Activated CD8-positive, alpha-beta memory T cell treated with anti-CD3 and anti-CD28 coated beads, Interleukin-2, amount 50 U/mL, for 1 hour (primary cell): ENCODE results near the gene TTC16.

Experiments used
- DNase-seq: peaks from one replicate; pipeline ENCODE4 v3.0.0-alpha.2; 2020; ENCODE audit errors: extremely low read depth

TTC16 gene

DNA sequence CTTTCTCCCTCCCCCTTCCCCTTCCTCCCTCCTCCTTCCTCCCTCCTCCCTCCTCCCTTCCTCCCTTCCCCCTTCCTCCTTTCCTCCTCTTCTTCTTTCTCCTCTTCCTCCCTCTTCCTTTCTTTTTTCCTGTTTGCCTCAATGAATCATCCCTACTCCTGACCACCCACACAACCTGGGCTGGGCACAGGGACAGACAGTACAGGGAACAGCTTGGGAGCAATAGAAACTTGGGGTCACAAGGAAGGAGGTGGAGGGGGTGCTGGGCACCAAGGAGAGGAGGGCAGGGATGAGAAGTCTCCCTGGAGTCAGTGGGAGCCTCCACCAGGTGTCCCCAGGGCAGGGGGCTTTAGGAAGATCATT, 5.0 kb downstream of the TTC16 start:
- no peak for DNase-seq

DNA sequence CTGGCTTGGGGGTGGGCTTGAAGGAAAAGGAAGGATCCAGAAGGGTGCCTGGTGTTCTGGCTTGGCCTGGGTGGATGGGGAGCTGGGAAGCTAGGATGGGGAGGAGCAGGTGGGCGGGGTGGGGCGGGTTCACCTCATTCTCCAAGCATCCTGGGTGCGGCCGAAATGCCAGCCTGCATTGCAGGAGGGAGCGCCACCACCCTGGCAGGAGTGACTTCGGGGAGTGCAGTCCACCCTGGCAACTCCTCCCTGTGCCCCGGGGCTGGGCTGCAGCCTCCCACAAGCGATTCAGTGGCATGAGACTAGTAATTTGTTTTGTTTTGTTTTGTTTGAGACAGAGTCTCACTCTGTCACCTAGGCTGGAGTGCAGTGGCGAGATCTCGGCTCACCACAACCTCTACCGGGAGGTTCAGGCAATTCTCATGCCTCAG, 5.5 kb downstream of the TTC16 start:
- DNase-seq = no peak

GRCh38 chr9:127722055-127722745, 6.3 kb downstream of the TTC16 start:
- DNase-seq = no peak

DNA sequence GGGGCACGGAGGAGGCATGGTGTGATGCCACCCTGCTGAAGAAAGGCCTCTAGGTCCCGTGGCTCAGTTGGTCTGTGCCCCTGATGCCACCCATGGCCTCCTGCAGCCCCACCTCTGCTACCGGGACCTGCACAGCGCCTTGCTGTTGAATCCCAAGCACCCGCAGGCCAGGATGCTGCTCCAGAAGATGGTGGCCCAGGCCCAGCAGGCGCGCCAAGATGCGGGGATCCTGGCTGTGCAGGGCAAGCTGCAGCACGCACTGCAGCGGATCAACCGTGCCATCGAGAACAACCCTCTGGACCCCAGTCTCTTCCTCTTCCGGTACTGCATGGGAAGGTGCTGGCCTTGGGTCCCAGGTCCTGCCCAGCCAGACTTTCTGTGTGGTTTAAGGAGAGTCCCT, 7.1 kb downstream of the TTC16 start:
- DNase-seq = no peak

GRCh38 chr9:127723444-127723843, 7.6 kb downstream of the TTC16 start:
- no peak for DNase-seq

DNA sequence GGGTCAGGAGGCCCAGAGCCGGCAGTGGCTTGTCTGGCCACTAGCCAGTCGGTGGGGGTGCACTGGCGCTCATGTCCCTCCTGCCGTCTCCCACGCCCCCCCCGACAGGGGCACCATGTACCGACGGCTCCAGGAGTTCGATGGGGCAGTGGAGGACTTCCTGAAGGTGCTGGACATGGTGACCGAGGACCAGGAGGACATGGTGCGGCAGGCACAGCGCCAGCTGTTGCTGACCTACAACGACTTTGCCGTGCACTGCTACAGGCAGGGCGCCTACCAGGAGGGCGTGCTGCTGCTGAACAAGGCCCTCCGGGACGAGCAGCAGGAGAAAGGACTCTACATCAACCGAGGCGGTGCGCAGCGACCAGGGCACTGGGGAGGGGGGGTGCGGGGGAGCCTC, 8.1 kb downstream of the TTC16 start:
- DNase-seq = no peak

DNA sequence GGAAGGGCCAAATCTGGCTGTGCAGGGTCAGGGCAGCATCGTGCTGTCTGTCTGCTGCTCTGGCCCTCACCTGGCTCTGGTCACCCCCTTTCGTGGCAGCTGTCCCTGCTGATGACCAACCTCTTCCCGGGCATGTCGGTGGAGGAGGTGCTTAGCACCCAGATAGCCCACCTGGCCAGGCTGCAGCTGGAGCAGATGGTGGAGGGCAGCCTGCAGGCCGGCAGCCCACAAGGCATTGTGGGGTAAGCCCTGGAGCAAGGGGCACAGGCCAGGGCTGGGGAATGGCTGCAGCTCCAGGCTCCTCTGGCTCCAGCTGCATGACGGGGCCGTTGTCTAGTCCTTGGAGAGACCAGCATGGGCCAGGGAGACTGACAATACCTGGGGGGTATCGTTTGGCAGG, 11.0 kb downstream of the TTC16 start:
- no peak for DNase-seq

- DNase-seq = no peak
Measured at GRCh38 chr9:127728808-127729207, 12.9 kb downstream of the TTC16 start.

- no peak for DNase-seq
Measured at GRCh38 chr9:127729522-127730256, 13.8 kb downstream of the TTC16 start.

DNA sequence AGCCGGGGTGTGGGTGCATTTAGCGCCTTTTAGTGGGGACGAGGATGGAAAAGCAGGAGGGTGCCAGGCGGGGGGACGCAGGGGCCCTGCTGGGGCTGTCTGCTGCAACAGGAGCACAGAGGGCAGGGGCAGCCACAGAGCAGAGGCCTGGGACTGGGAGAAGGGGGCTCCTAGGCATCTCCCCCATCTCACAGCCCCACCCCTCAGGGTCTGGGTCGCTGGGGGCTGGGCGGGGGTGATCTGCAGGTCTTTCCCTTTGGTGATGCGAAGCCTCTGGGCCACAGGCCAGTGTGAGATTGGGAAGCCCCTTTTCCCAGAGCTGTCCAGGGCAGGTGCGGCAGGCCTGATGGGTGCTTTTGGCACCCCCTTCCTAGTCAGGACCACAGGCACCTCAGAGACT, 14.4 kb downstream of the TTC16 start:
- DNase-seq = no peak

DNA sequence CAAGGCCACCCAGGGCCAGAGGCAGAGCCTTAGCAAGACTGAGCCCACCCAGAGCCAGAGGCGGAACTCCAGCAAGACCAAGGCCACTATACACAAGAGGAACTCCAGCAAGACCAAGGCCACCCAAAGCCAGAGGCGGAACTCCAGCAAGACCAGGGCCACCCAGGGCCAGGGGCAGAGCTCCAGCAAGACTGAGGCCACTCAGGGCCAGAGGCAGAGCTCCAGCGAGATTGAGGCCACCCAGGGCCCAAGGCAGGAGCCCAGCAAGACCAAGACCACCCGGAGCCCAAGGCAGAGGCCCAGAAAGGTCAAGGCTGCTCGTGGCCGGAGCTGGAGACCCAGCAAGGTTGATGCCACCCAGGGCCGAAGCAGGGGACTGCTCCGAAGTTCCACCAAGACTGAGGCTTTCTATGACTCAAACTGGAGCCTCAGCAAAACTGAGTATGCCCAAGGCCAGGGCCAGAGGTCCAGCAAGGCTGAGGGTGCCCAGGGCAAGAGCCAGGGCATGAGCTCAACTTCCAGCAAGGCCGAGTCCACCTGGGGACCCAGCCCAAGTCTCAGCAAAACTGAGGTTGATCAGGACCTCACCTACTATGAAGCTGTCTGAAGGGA, 15.0 kb downstream of the TTC16 start:
- no peak for DNase-seq

DNA sequence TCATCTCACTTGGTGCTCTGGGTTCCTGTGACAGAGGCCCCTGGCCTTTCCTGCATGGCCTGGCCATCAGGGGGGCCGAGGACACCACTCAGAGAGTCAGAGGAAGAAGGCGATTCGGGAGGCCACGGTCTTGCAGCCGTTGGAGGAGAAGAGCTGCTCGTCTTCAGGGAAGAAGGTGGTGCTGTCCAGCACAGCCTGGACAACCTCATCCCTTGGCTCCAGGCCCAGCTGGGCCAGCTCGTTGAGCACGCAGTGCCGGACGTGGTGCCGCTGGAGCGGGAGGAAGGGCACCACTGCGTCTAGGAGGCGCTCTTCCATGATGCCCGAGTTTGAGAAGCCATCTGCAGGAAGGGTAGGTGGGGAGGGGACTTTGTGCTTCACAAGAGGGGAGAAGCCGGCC, 16.1 kb downstream of the TTC16 start:
- no peak for DNase-seq

DNA sequence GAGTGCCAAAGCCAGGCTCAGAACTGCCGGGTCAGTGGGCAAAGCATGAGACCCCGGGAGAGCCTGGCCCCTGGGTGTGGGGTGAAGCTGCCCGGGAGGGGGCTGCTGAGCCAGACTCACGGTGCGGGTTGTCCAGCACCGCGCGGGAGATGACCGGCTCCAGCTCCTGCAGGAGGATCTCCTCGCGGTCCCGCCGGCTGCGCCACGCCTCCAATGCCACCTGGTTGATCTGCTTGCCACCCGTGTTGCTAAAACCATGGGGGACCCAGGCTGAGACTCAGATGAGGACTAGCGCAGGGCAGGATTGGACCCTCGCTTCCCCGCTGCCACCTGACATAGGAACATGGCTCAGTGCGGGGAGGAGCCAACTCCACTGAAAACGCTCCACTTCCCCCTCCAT, 16.6 kb downstream of the TTC16 start:
- DNase-seq = no peak

GRCh38 chr9:127733614-127734013, 17.7 kb downstream of the TTC16 start:
- no peak for DNase-seq

- DNase-seq = no peak
Measured at GRCh38 chr9:127734247-127734746, 18.4 kb downstream of the TTC16 start.

DNA sequence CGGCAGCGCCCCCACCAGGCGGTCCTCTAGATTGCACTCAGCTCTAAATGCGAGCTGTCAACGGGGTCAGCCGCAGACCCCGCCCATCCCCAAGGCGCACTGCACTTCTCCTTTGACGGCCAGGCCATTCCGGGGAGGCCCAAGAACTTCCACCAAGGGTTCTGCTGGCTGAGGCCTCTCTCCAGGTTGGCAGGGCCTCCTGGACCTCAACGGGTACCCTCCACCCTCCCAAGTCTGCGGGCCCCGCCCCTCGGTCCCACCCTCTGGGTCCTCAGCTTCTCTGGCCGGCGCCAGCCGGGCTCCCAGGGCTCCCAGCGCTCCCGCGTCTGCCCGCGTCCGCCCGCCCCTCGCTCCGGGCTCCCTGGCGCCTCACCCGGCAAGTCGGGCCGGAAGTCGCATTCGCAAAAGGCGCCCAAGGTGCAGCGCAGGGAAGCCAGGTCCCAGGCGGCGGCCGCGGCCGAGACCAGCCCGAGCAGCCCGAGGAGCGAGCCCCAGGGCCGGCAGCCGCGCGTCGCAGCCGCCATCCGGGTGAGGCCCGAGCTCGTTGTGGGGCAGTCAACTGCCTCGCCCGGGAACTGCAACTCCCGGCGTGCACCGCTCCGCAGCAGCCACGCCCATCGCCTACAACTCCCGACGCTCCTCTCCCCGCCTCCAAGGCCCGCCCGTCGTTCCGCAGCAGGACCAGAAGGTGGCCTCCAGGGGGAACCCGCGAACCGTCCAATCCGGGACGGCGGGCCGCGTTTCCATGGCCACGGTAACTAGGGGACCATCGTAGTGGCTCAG, 19.1 kb downstream of the TTC16 start, which contains the start of gene TOR2A:
TSS of gene TOR2A (minus strand) at position 548 of the 783 bp plus-strand sequence. CDS start at position 524, 24 bp downstream.
- DNase-seq = peak; percentile 96

- DNase-seq = no peak
Measured at GRCh38 chr9:127735530-127736185, 19.8 kb downstream of the TTC16 start.

GRCh38 chr9:127738666-127739065, 22.8 kb downstream of the TTC16 start:
- no peak for DNase-seq

- DNase-seq = no peak
Measured at GRCh38 chr9:127739614-127740330, 23.9 kb downstream of the TTC16 start.

GRCh38 chr9:127741831-127742434, 26.1 kb downstream of the TTC16 start:
- no peak for DNase-seq
